A549 (cell line): ENCODE results near the gene TKTL1. TPM values are rescaled to one million over a fixed set of nuclear protein-coding genes. Genes with fewer than 3 reads are reported as not detected.

Experiments used
- ATAC-seq, 2 experiments: fragments of 200-7000 bp in 1 of 2; fragments of >200 bp in 1 of 2; cut with Nextera tagmentation in 1 of 2; cut with Tn5 transposase in 1 of 2; 3 replicates each; pipeline versions ENCODE4 v1.8.0 to v1.9.1; 2018 to 2020; ENCODE audit warnings: mild to moderate bottlenecking in 1 of 2, moderate library complexity in 1 of 2
- CTCF ChIA-PET: fragments of 300-600 bp; sonication (Branson Sonifier 250); formaldehyde crosslinking; extraction: SDS; loops from one replicate; lab custom pipeline; 2021; ENCODE audit warnings: antibody characterized with exemption, inconsistent platforms; lab: Yijun Ruan, JAX
- POLR2A ChIA-PET: fragments of 350-600 bp; formaldehyde crosslinking; extraction: SDS; loops from one replicate; lab custom pipeline; 2021; ENCODE audit warnings: antibody characterized with exemption, inconsistent platforms; lab: Yijun Ruan, JAX
- DNase-seq, 2 experiments: peaks; one replicate each; pipeline versions ENCODE4 v3.0.0 to v3.0.0-alpha.2; 2011 to 2016; ENCODE audit warnings: low read depth in 1 of 2, low spot score in 1 of 2
- FAIRE-seq: peaks from 2 replicates; lab custom pipeline; 2011; peaks lifted over from hg19 to GRCh38; lab: Jason Lieb, UNC
- H3K27ac ChIP-seq, 2 experiments: fragments of >200 bp; sonication (Bioruptor Twin); formaldehyde crosslinking; 3 replicates each; pipeline ENCODE4 v1.5.1; 2016 to 2017
- H3K4me1 ChIP-seq: fragments of >200 bp; sonication (Bioruptor Twin); formaldehyde crosslinking; 3 replicates; pipeline ENCODE4 v1.6.1; 2016
- H3K4me2 ChIP-seq: fragments of >200 bp; sonication (Bioruptor Twin); formaldehyde crosslinking; 3 replicates; pipeline ENCODE4 v1.6.1; 2016
- H3K4me3 ChIP-seq: fragments of >200 bp; sonication (Bioruptor Twin); formaldehyde crosslinking; 3 replicates; pipeline ENCODE4 v1.5.1; 2016
- H3K9me3 ChIP-seq: fragments of >200 bp; sonication (Bioruptor Twin); formaldehyde crosslinking; 3 replicates; pipeline ENCODE4 v1.6.1; 2016
- BHLHE40 ChIP-seq: IDR thresholded peaks from 2 replicates; pipeline ENCODE4 v1.6.1; 2012; ENCODE audit warnings: low read depth, low read length, inconsistent platforms
- CBX2 ChIP-seq: fragments of 200-600 bp; sonication (generic); IDR thresholded peaks from 2 replicates; pipeline ENCODE4 v1.6.1; 2016; ENCODE audit warnings: low read depth, mild to moderate bottlenecking, borderline replicate concordance
- CEBPB ChIP-seq, 2 experiments: fragments of >200 bp in 1 of 2; sonication (Bioruptor Twin) in 1 of 2; formaldehyde crosslinking in 1 of 2; IDR thresholded peaks; 2 replicates each; pipeline ENCODE4 v1.6.1; 2012 to 2016
- CHD2 ChIP-seq: fragments of 150-350 bp; IDR thresholded peaks from 2 replicates; pipeline ENCODE4 v1.6.1; 2014; ENCODE audit warnings: low read length; ENCODE audit not compliant: partially characterized antibody
- ESRRA ChIP-seq: fragments of 150-350 bp; IDR thresholded peaks from 2 replicates; pipeline ENCODE4 v1.6.1; 2014; ENCODE audit warnings: mild to moderate bottlenecking, low read length, borderline replicate concordance
- FOSB ChIP-seq: fragments of 250-450 bp; sonication (Bioruptor Pico); IDR thresholded peaks from 2 replicates; pipeline ENCODE4 v1.5.0; 2020; ENCODE audit warnings: mild to moderate bottlenecking, moderate library complexity
- GATA3 ChIP-seq: IDR thresholded peaks from 2 replicates; pipeline ENCODE4 v1.6.1; 2012; ENCODE audit warnings: borderline replicate concordance
- HOXA7 ChIP-seq: fragments of 250-450 bp; sonication (Bioruptor Pico); IDR thresholded peaks from 2 replicates; pipeline ENCODE4 v1.5.0; 2020; ENCODE audit warnings: mild to moderate bottlenecking, moderate library complexity
- JUN ChIP-seq, 2 experiments: fragments of >200 bp; sonication (Bioruptor Twin); formaldehyde crosslinking; IDR thresholded peaks; 2 replicates in 1 of 2; 3 replicates in 1 of 2; pipeline ENCODE4 v1.6.1; 2016 to 2017
- KDM1A ChIP-seq: fragments of 200-600 bp; sonication (generic); IDR thresholded peaks from 2 replicates; pipeline ENCODE4 v1.6.1; 2016; ENCODE audit warnings: low read depth, mild to moderate bottlenecking
- KDM5A ChIP-seq: fragments of 200-600 bp; sonication (generic); IDR thresholded peaks from 2 replicates; pipeline ENCODE4 v1.6.1; 2016; ENCODE audit warnings: antibody characterized with exemption, mild to moderate bottlenecking
- NFE2L2 ChIP-seq: fragments of 150-350 bp; conservative IDR thresholded peaks from 2 replicates; pipeline ENCODE4 v1.6.1; 2014; ENCODE audit warnings: low read length
- NPAS2 ChIP-seq: fragments of 250-450 bp; sonication (Bioruptor Pico); IDR thresholded peaks from 2 replicates; pipeline ENCODE4 v1.8.0; 2022; ENCODE audit warnings: mild to moderate bottlenecking, moderate library complexity, borderline replicate concordance
- NR3C1 ChIP-seq: fragments of >200 bp; sonication (Bioruptor Twin); formaldehyde crosslinking; IDR thresholded peaks from 3 replicates; pipeline ENCODE4 v1.6.1; 2017
- PHF8 ChIP-seq: fragments of 200-600 bp; sonication (generic); IDR thresholded peaks from 2 replicates; pipeline ENCODE4 v1.6.1; 2016; ENCODE audit warnings: low read depth, mild to moderate bottlenecking, antibody characterized with exemption, moderate library complexity, borderline replicate concordance
- POLR2A ChIP-seq: IDR thresholded peaks from 2 replicates; pipeline ENCODE4 v1.6.1; 2012; ENCODE audit warnings: mild to moderate bottlenecking, low read length
- RARB ChIP-seq: fragments of 250-450 bp; sonication (Bioruptor Pico); IDR thresholded peaks from 2 replicates; pipeline ENCODE4 v1.8.0; 2021; ENCODE audit warnings: mild to moderate bottlenecking, moderate library complexity
- RCOR1 ChIP-seq: fragments of 150-350 bp; IDR thresholded peaks from 2 replicates; pipeline ENCODE4 v1.6.1; 2014; ENCODE audit warnings: antibody characterized with exemption, low read length, low read depth
- RFX5 ChIP-seq: fragments of 450-650 bp; IDR thresholded peaks from 2 replicates; pipeline ENCODE4 v1.7.1; 2014; ENCODE audit warnings: antibody characterized with exemption, mild to moderate bottlenecking, moderate library complexity
- SREBF2 ChIP-seq: fragments of 450-650 bp; IDR thresholded peaks from 2 replicates; pipeline ENCODE4 v1.6.1; 2014; ENCODE audit warnings: mild to moderate bottlenecking, moderate library complexity
- ZFP36 ChIP-seq: fragments of 450-650 bp; IDR thresholded peaks from 2 replicates; pipeline ENCODE4 v1.6.1; 2014; ENCODE audit warnings: borderline replicate concordance; ENCODE audit not compliant: partially characterized antibody
- WGBS: methylation state at CpG from one replicate; pipeline ENCODE4 v1.1.6; 2017; ENCODE audit errors: missing lambda C conversion rate; 5-methylcytosine and 5-hydroxymethylcytosine counted together
- polyA plus RNA-seq, 4 experiments: library from polyadenylated mRNA; depleted of rRNA in 3 of 4; stranded (reverse); fragments of >200 nt; fragmentation: RNase III in 1 of 4; extraction: RNeasy Plus Mini Kit Qiagen cat#74134 plus additional on column Dnase treatment in 1 of 4; gene quantifications; 2 replicates in 3 of 4; 3 replicates in 1 of 4; pipeline ENCODE4 v1.2.3, GENCODE V29; 2011 to 2017
- TF ChIP-seq, protein P1 (sequence below): fragments of 250-450 bp; sonication (Bioruptor Pico); IDR thresholded peaks from 2 replicates; pipeline ENCODE4 v1.5.0; 2021; ENCODE audit warnings: mild to moderate bottlenecking, moderate library complexity, borderline replicate concordance
- TF ChIP-seq, protein P2 (sequence below): fragments of >200 bp; sonication (Bioruptor Twin); formaldehyde crosslinking; IDR thresholded peaks from 3 replicates; pipeline ENCODE4 v1.6.1; 2016
- TF ChIP-seq, protein P3 (sequence below): fragments of 450-650 bp; IDR thresholded peaks from 2 replicates; pipeline ENCODE4 v1.6.1; 2014; ENCODE audit warnings: antibody characterized with exemption
- TF ChIP-seq, protein P4 (sequence below): fragments of 200-600 bp; sonication (generic); IDR thresholded peaks from 2 replicates; pipeline ENCODE4 v1.6.1; 2016; ENCODE audit warnings: antibody characterized with exemption, mild to moderate bottlenecking, moderate library complexity
- TF ChIP-seq, protein P5 (sequence below): fragments of 150-350 bp; IDR thresholded peaks from 2 replicates; pipeline ENCODE4 v1.6.1; 2014; ENCODE audit warnings: low read depth, mild to moderate bottlenecking, low read length
- TF ChIP-seq, protein P6 (sequence below): IDR thresholded peaks from 2 replicates; pipeline ENCODE4 v1.6.1; 2012; ENCODE audit warnings: low read depth, borderline replicate concordance
- TF ChIP-seq, protein P7 (sequence below): IDR thresholded peaks from 2 replicates; pipeline ENCODE4 v1.6.1; 2012

The TKTL1 gene
- polyA plus RNA-seq, 2 of the 4 experiments (the other 2 are of a cell fraction), result 0.14 TPM; not detected in 1

DNA sequence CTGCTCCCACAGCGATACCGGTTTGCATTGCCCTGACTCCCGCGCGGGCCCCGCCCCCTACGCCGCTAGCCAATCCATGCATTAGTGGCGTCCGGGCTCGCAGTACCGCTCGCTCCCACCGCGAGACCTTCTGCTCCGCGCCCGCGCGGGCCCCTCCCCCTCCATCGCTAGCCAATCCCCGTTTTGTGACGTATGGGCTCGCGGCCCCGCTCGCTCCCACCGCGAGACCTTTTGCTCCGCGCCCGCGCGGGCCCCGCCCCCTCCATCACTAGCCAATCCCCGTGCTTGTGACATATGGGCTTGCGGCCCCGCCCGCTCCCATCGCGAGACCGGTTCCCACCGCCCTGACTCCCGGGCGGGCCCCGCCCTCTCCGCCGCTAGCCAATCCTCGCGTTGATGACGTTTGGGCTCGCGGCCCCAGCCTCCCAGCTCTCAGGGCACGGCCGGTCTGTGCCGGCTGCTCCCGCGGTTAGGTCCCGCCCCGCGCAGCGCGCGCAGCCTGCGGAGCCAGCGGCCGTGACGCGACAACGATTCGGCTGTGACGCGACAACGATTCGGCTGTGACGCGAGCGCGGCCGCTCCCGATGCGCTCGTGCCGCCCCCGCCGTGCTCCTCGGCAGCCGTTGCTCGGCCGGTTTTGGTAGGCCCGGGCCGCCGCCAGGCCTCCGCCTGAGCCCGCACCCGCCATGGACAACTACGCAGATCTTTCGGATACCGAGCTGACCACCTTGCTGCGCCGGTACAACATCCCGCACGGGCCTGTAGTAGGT is 83.4 kb downstream of the TKTL1 start, which contains the start of gene EMD:
Gene EMD, plus strand, starts transcription at position 497 of the 770 bp plus-strand sequence. Its CDS starts 190 bp downstream, at position 687.
- POLR2A ChIA-PET, result interaction anchor here (1.3 to 1.6 kb wide), 2 partner anchors 8 to 19 kb away, joined by 9 to 11 read pairs; partner anchors contain the start of gene RPL10
- peak; percentile 66 to 99 for DNase-seq

More for the DNA sequence above, 83.4 kb downstream of the TKTL1 start, which contains the start of gene EMD:
- WGBS, result no CpG with 5 or more reads among the region's 103 CpGs
- CTCF ChIA-PET, result interaction anchor here (1.7 kb wide), 1 partner anchor 16 kb away, joined by 8 read pairs; no protein-coding TSS in a partner anchor
- FAIRE-seq, result peak; percentile 99
- peak; percentile 74 to 90 for ATAC-seq
- no peak for TF ChIP-seq ESRRA
- TF ChIP-seq NPAS2 (CRISPR knock-in tag), result no peak
- peak; percentile 90 for TF ChIP-seq CHD2
- no peak for TF ChIP-seq CEBPB (IDR thresholded peaks at IDR 0.05)
- no peak for TF ChIP-seq ZFP36
- no peak for TF ChIP-seq KDM5A
- TF ChIP-seq, protein P1, sequence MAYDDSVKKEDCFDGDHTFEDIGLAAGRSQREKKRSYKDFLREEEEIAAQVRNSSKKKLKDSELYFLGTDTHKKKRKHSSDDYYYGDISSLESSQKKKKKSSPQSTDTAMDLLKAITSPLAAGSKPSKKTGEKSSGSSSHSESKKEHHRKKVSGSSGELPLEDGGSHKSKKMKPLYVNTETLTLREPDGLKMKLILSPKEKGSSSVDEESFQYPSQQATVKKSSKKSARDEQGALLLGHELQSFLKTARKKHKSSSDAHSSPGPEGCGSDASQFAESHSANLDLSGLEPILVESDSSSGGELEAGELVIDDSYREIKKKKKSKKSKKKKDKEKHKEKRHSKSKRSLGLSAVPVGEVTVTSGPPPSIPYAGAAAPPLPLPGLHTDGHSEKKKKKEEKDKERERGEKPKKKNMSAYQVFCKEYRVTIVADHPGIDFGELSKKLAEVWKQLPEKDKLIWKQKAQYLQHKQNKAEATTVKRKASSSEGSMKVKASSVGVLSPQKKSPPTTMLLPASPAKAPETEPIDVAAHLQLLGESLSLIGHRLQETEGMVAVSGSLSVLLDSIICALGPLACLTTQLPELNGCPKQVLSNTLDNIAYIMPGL (CRISPR knock-in tag), result no peak
- no peak for TF ChIP-seq RARB (CRISPR knock-in tag)
- TF ChIP-seq BHLHE40, result no peak
- no peak; the same call in 1 of the 2 replicates for TF ChIP-seq SREBF2
- TF ChIP-seq, protein P2, sequence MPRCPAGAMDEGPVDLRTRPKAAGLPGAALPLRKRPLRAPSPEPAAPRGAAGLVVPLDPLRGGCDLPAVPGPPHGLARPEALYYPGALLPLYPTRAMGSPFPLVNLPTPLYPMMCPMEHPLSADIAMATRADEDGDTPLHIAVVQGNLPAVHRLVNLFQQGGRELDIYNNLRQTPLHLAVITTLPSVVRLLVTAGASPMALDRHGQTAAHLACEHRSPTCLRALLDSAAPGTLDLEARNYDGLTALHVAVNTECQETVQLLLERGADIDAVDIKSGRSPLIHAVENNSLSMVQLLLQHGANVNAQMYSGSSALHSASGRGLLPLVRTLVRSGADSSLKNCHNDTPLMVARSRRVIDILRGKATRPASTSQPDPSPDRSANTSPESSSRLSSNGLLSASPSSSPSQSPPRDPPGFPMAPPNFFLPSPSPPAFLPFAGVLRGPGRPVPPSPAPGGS, result peak; percentile 27; the same call in 1 of the 3 replicates
- TF ChIP-seq KDM1A, result no peak
- peak; percentile 67 for TF ChIP-seq POLR2A
- TF ChIP-seq GATA3, result peak; percentile 57
- TF ChIP-seq, protein P3, sequence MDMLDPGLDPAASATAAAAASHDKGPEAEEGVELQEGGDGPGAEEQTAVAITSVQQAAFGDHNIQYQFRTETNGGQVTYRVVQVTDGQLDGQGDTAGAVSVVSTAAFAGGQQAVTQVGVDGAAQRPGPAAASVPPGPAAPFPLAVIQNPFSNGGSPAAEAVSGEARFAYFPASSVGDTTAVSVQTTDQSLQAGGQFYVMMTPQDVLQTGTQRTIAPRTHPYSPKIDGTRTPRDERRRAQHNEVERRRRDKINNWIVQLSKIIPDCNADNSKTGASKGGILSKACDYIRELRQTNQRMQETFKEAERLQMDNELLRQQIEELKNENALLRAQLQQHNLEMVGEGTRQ, result 0 out of 2 replicates have a peak, but pooled peaks have one; percentile 3
- TF ChIP-seq, protein P4, sequence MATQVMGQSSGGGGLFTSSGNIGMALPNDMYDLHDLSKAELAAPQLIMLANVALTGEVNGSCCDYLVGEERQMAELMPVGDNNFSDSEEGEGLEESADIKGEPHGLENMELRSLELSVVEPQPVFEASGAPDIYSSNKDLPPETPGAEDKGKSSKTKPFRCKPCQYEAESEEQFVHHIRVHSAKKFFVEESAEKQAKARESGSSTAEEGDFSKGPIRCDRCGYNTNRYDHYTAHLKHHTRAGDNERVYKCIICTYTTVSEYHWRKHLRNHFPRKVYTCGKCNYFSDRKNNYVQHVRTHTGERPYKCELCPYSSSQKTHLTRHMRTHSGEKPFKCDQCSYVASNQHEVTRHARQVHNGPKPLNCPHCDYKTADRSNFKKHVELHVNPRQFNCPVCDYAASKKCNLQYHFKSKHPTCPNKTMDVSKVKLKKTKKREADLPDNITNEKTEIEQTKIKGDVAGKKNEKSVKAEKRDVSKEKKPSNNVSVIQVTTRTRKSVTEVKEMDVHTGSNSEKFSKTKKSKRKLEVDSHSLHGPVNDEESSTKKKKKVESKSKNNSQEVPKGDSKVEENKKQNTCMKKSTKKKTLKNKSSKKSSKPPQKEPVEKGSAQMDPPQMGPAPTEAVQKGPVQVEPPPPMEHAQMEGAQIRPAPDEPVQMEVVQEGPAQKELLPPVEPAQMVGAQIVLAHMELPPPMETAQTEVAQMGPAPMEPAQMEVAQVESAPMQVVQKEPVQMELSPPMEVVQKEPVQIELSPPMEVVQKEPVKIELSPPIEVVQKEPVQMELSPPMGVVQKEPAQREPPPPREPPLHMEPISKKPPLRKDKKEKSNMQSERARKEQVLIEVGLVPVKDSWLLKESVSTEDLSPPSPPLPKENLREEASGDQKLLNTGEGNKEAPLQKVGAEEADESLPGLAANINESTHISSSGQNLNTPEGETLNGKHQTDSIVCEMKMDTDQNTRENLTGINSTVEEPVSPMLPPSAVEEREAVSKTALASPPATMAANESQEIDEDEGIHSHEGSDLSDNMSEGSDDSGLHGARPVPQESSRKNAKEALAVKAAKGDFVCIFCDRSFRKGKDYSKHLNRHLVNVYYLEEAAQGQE, result peak; percentile 94
- no peak for TF ChIP-seq RCOR1
- TF ChIP-seq, protein P5, sequence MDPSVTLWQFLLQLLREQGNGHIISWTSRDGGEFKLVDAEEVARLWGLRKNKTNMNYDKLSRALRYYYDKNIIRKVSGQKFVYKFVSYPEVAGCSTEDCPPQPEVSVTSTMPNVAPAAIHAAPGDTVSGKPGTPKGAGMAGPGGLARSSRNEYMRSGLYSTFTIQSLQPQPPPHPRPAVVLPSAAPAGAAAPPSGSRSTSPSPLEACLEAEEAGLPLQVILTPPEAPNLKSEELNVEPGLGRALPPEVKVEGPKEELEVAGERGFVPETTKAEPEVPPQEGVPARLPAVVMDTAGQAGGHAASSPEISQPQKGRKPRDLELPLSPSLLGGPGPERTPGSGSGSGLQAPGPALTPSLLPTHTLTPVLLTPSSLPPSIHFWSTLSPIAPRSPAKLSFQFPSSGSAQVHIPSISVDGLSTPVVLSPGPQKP, result no peak
- TF ChIP-seq, protein P6, sequence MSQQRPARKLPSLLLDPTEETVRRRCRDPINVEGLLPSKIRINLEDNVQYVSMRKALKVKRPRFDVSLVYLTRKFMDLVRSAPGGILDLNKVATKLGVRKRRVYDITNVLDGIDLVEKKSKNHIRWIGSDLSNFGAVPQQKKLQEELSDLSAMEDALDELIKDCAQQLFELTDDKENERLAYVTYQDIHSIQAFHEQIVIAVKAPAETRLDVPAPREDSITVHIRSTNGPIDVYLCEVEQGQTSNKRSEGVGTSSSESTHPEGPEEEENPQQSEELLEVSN, result 0 out of 2 replicates have a peak, but pooled peaks have one; percentile 47
- no peak for TF ChIP-seq CBX2
- TF ChIP-seq RFX5, result peak; percentile 79
- TF ChIP-seq FOSB (CRISPR knock-in tag), result no peak
- TF ChIP-seq NR3C1, result no peak
- TF ChIP-seq, protein P7, sequence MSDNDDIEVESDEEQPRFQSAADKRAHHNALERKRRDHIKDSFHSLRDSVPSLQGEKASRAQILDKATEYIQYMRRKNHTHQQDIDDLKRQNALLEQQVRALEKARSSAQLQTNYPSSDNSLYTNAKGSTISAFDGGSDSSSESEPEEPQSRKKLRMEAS, result peak; percentile 67
- TF ChIP-seq PHF8, result peak; percentile 89; the same call in 1 of the 2 replicates
- TF ChIP-seq JUN (IDR thresholded peaks at IDR 0.05), result peak in 1 of 2 experiments; percentile 64; a peak in 3 of 5 replicates
- TF ChIP-seq HOXA7, result no peak
- no peak for TF ChIP-seq NFE2L2
- Histone ChIP-seq H3K4me3 (peak within 1 kb of the TSS; percentile 91), H3K27ac (peak within 1 kb of the TSS; percentile 89 to 99), H3K4me2 (peak within 1 kb of the TSS; percentile 98), H3K9me3 (no peaks in the 10 kb centered on the region), H3K4me1 (peaks cover 28% of the 10 kb centered on the region)
